ENCODE results near the gene PCNX3.

- TF ChIP-seq CTCF (IDR thresholded peaks at IDR 0.05; ENCODE audit: insufficient read depth, low read depth, low read length): no peak
- no peak for TF ChIP-seq EZH2 (IDR thresholded peaks at IDR 0.05; ENCODE audit: insufficient read depth, low read length)
Measured at GRCh38 chr11:65576232-65576866, 39.2 kb upstream of the PCNX3 start.
